HG03520 (cell line): ENCODE data around the gene CSNK1G2.

Experiments used
- ATAC-seq: cut with Tn5 transposase; IDR thresholded peaks from one replicate; pipeline ENCODE4 v1.9.1; 2021; ENCODE audit warnings: mild to moderate bottlenecking, moderate library complexity; ENCODE audit not compliant: unreplicated experiment

The CSNK1G2 gene

GRCh38 chr19:1943661-1944087 lies 2.7 kb downstream of the CSNK1G2 start:
- no peak for ATAC-seq

DNA sequence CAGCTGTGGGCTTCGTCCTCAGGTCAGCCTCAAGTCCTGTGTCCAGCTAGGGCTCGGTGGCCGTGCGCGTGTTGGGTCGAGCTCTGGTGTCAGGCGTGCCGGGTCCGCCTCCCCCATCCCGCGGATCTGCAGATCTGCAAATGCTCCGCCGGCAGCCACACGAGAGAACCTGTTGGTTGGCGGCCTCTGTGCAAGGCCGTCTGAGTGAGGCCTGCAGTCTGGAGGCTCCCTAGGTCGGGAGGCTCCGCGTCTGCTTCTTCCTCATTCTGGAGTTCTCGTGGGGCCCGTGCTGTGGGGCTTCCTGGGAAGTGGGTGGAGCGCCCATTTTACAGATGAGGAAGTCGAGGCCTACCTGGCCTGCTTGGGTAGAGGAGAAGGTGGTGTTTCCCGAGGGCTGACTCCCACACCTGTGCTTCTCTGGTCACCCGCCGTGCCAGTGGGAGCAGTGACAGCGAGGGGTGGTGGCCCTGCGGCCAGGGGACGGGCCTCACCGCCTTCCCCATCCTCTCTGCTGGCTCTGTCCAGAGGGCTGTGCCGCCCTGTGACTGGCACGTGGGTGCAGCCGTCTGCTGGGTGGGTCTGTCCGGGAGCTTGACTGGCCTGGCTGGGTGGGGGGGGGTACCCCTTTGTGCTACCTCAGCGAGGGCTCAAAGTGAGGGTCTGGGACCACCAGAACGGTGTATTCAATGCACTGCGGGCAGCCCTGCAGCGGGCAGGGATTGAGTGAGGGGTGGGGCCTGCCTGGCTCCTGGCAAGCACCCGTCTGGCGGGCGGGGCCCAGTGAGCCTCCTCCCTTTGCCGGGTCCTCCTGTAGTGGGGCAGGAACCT lies 3.3 kb downstream of the CSNK1G2 start:
- no peak for ATAC-seq

DNA sequence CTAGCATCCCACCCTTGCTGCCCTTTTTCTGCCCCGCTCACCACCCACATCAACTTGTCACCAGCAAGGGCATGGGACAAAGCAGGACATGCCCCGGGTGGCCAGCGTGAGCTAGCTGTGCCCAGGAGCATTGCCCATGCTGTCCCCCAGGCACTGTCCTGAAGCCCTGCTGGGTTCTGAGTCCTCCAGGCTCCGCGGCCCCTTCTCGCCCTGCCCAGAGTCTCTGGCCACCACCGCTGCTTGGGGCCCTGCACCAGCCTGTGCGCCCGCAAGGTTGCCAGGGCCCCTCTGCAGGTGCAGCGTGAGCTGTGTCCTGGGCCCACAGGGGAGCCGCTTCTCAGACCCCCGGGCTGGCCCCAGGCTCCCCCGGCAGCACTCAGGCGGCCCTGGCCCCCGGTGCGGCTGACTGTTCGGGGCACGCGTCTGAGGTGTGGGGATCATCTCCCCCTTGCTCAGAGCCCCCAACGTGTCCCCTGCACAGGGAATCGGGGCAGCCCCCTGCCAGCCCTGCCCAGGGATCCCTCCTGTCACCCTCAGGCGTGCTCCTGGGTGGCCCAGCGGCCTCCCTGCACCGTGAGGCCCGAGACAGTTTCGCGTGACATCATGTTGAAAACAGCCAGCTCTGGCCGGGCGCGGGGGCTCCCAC lies 4.1 kb downstream of the CSNK1G2 start:
- ATAC-seq = no peak

DNA sequence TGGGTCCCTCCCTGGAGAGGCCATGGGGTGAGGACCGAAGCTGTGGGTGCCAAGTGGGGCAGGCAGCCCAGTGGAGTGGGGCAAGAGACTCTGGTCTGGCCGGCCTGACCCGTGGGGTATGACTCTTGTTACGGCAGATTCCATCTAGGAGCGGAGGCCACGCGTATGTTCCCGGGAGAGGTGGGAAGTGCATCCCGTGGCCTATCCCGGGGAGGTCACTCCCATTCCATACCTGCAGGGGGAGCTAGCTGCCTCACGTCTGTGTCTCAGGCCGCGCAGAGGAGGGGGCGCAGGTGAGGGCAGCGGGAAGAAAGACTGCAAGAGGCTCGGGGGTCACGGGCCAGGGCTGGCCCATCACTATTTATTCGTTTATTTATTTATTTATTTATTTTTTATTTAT lies 4.9 kb downstream of the CSNK1G2 start:
- no peak for ATAC-seq

- no peak for ATAC-seq
Observed at GRCh38 chr19:1947651-1948209, 6.8 kb downstream of the CSNK1G2 start.

DNA sequence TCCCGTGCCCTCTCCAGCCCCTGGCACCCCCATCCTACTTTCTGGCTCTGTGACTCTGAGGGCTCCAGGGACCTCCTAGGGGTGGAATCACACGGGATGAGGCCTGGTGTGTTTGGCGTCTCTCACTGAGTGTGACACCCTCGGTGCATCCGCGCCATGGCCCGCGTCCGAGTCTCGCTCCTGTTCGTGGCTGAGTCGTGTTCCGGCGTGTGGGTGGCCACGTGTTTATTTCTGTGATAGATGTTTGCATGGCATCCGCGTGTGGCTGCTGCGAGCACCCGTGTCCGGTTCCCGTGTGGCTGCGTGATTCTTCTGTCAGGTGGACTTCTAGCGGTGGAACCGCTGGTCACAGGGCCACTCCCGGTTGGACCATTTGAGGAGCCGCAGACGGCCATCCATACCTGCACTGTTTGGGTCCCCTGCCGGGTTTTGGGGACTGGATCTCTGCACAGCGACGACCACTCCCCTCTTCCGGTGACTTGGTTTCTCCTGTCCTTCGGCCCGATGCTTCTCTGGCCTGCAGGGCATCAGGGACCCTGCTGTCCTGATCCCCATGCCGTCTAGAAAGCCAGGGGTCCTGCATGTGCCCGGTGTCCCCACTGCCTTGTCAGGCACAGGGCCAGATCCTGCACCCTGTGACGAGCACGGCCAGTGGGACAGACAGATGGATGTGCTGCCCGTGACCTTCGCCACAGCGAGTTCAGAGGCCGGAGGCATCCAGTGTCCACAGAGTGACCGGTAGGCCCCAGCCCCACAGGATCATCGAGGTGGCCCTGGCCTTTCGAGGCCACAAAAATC lies 8.5 kb downstream of the CSNK1G2 start:
- ATAC-seq = no peak

DNA sequence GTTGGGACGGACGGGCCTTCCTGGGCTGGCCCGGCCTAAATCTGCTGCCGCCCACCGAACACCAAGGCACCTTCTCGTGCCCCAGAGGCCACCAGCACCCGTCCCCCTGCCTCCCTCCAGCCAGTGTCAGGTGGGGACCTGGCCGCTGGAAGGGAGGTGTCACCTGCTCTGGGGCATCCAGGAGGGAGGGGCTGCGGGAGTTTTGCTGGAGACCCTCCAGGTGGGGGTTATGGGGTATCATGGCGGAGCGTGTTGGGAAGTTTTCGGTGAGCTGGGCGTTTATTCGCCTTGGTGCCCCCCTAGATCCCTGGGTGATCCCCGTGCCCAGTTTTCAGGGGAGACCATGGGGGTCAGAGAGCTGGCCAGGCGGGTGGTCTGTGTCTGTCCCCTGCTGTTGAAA lies 9.7 kb downstream of the CSNK1G2 start:
- ATAC-seq = no peak

DNA sequence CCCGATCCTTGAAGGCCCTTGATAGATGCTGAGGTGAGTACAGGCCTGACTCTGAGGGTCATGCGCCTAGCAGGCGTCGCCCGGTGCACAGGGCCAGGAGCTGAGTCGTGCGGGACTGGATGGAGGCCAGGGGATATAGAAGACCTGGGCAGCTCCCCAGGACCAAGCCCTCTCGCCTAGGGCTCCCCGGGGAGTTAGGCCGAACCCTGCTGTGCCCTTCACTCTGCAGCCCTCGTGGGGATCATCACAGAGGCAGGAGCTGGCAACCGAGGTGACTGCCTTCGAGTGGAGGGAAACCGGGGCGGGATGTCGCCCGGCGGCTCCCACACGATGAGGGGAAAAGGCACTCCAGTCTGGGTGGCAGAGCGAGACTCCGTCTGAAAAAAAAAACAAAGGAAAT lies 11.7 kb downstream of the CSNK1G2 start:
- ATAC-seq = no peak

DNA sequence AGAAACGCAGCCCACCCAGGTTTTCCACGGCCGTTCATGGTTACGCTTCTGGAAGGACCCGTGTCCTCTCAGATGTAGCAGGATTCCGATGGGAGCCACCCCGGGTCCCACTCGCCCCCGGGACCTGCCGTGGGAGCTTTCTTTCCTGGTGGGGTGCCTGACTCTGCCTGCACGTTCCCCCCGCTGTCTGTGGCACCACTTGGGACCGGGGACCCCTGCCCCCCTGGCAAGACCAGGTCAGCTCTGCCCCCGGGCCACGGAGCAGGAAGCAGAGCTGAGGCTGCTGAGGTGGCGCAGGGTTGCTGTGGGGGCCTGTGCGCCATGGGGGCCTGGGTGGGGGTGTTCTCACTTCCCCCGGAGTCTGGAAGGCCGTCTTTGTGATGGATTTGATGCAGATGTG lies 12.1 kb downstream of the CSNK1G2 start:
- no peak for ATAC-seq

- ATAC-seq = no peak
Observed at GRCh38 chr19:1953441-1954094, 12.6 kb downstream of the CSNK1G2 start.

DNA sequence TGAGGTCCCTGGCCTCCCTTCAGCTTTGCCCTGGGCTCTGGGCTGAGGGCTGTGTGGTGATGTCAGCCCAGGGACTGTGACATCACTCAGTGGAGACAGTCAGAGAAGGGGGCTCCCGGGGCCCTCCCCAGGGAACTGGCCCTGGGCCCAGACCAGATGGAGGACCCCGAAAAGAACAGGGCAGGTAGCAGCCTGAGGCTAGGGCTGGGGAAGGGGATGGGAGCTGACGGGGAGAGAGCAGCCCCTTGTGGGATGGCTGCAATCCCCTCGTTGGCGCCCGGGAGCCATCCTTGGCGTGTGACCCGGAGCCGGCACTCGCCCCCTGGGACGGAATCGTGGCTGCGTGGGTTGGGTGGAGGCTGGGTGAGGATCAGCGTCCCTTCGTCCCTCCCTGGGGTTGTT lies 13.6 kb downstream of the CSNK1G2 start:
- no peak for ATAC-seq

GRCh38 chr19:1955171-1956121 lies 14.5 kb downstream of the CSNK1G2 start:
- ATAC-seq = no peak

- ATAC-seq = no peak
Observed at GRCh38 chr19:1956122-1956494, 15.1 kb downstream of the CSNK1G2 start.

GRCh38 chr19:1956868-1957492 lies 16.0 kb downstream of the CSNK1G2 start:
- no peak for ATAC-seq

DNA sequence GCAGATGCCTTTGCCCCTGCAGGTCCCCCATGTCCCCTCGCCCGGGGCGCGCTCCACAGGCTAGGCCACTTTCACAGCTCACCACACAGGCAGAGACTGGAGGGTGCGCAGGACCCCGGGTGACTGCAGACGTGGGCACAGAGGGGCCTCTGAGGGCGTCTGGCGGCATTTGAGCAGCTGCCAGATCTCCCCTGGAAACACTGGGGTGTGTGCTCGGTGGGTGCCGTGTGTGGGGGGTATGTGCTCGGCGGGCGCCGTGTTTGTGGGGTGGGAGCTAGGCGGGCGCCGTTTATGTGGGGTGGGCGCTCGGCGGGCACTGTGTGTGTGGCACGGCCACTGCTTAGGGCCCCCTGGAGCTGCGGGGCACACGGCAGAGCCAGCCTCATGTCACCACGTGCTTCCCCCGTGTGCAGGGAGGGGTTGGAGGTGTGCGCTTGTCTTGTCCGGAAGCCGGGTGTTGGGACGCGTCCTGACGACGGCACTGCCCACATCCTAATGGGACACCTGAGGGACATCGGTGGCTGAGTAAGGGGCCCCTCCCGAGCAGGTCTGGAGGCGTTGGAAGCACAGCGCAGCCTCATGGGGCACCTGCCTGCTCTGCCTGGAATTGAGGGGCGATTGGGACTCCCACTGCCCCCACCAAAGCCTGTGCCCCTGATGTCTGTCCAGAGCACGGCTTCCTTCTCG lies 16.7 kb downstream of the CSNK1G2 start:
- ATAC-seq = no peak

DNA sequence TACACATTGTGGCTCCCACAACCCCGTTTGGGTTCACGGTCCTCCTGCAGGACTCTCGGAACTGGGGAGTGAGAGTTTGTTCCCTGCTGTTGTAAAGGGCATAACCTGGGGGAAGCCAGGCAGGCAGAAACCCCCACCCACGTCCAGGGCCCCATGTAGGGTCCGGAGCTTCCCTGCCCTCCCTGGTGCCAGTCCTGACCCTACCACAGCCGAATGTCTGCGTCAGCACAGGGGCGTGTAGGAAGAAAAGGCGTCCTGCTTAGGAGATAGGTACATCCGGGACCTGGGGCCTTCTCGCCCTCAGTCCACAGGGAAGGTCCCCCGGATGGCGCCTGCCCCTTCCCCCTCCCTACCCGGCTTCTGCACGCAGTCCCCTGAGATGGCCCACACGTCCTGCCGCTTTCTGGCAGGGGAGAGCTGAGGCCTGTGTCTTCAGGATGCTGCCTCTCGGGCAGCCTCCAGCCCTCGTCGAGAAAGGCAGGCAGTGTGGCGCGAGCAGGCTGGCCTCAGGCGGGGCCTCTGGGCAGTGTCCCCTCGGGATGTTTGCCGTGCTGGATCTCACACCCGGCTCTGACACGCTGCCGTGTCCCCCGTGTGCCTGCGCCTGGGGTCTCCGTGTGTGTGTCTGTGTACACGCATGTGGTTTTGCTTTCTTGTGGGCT lies 19.1 kb downstream of the CSNK1G2 start:
- no peak for ATAC-seq

DNA sequence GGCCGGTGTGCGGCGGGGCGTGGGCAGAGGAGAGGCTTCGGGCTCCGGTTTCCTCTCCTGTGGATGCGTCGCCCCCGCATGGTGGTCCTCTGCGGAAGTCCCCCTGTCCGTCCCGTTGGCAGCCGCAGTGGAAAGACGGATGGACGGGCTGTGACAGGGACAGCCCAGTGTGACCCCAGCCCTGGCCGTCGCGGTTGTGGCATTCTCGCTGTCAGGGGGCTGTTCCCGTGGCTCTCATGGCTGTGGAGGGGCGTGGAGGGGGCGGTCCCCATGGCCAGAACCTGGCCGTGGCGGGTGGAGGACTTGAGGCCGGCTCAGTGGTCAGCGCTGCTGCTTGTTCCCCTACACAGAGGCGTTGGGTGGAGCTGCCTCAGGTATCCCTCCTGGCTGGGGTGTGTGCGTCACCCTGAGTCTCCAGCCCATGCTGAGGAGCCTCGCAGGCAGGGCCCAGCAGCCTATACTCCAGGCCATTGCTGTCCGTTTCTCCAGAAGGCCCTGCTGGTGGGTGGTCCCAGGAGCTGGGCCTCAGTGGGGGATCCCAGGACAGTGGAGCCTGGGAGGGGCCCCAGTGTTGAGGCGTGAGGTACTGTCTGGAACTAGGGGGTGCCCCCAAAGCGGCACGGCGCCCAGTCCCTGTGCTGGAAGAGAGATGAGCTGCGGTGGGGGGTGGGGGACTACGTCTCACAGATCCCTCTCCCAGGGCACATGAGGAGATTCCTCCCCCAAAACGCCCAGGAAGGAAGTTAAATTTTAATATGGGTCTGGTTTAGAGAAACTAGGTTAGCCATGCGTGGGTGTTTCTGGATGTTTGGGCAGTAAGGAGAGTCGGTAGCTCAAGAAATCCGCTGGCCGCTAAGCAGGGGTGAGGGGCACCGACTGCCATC lies 20.3 kb downstream of the CSNK1G2 start:
- ATAC-seq = no peak
